GM23338 (cell line): ENCODE measurements around the gene GFPT2. TPM values are rescaled to one million over a fixed set of nuclear protein-coding genes. Genes with fewer than 3 reads are reported as not detected.

Source experiments
- ATAC-seq: fragments of 200-7000 bp; cut with Tn5 transposase; 3 replicates; pipeline ENCODE4 v1.9.1; 2020
- DNase-seq: peaks from one replicate; pipeline ENCODE4 v3.0.0-alpha.2; 2015; ENCODE audit warnings: low spot score
- H2AFZ ChIP-seq: fragments of 200-600 bp; sonication (generic); 2 replicates; pipeline ENCODE4 v1.8.0; 2016; ENCODE audit warnings: antibody characterized with exemption, mild to moderate bottlenecking, moderate library complexity
- H3F3A ChIP-seq: fragments of 200-600 bp; sonication (generic); replicated peaks from 2 replicates; pipeline ENCODE4 v1.8.0; 2017; ENCODE audit warnings: antibody characterized with exemption, mixed run types, low read depth
- H3K27ac ChIP-seq: fragments of 200-600 bp; sonication (generic); 2 replicates; pipeline ENCODE4 v1.6.1; 2016; ENCODE audit warnings: low read depth
- H3K27me3 ChIP-seq: fragments of 200-600 bp; sonication (generic); 2 replicates; pipeline ENCODE4 v1.8.0; 2016; ENCODE audit warnings: mild to moderate bottlenecking, mixed run types, moderate library complexity; ENCODE audit not compliant: insufficient read depth
- H3K36me3 ChIP-seq: fragments of 200-600 bp; sonication (generic); 2 replicates; pipeline ENCODE4 v1.8.0; 2016; ENCODE audit warnings: mild to moderate bottlenecking; ENCODE audit not compliant: insufficient read depth
- H3K4me1 ChIP-seq: fragments of 200-600 bp; sonication (generic); 2 replicates; pipeline ENCODE4 v1.8.0; 2016; ENCODE audit warnings: mild to moderate bottlenecking, moderate library complexity; ENCODE audit not compliant: insufficient read depth
- H3K4me2 ChIP-seq: fragments of 200-600 bp; sonication (generic); 2 replicates; pipeline ENCODE4 v1.7.1; 2017; ENCODE audit warnings: mixed run types
- H3K4me3 ChIP-seq: fragments of 200-600 bp; sonication (generic); 2 replicates; pipeline ENCODE4 v1.6.1; 2016; ENCODE audit warnings: mixed run types
- H3K79me2 ChIP-seq: fragments of 200-600 bp; sonication (generic); replicated peaks from 2 replicates; pipeline ENCODE4 v1.8.0; 2017; ENCODE audit warnings: mild to moderate bottlenecking; ENCODE audit not compliant: insufficient read depth
- H3K9me2 ChIP-seq: fragments of 200-600 bp; sonication (generic); 2 replicates; pipeline ENCODE4 v1.8.0; 2017; ENCODE audit not compliant: insufficient read depth
- H4K20me1 ChIP-seq: fragments of 200-600 bp; sonication (generic); replicated peaks from 2 replicates; pipeline ENCODE4 v1.8.0; 2017; ENCODE audit warnings: mild to moderate bottlenecking; ENCODE audit not compliant: insufficient read depth
- H3K27ac Mint-ChIP-seq: 2 replicates; pipeline ENCODE4 v1.8.0; 2020; ENCODE audit warnings: inconsistent platforms, mild to moderate bottlenecking, moderate library complexity, mixed read lengths
- H3K27me3 Mint-ChIP-seq: 3 replicates; pipeline ENCODE4 v1.8.0; 2022; ENCODE audit warnings: low read depth, mild to moderate bottlenecking, moderate library complexity, mixed read lengths, inconsistent platforms; ENCODE audit not compliant: insufficient read depth, poor library complexity
- H3K36me3 Mint-ChIP-seq: 3 replicates; pipeline ENCODE4 v1.8.0; 2021; ENCODE audit warnings: low read depth, mild to moderate bottlenecking, inconsistent platforms, moderate library complexity, mixed read lengths
- H3K4me1 Mint-ChIP-seq: 3 replicates; pipeline ENCODE4 v1.8.0; 2020; ENCODE audit warnings: mild to moderate bottlenecking, inconsistent platforms, mixed read lengths
- H3K4me3 Mint-ChIP-seq: 3 replicates; pipeline ENCODE4 v1.8.0; 2021; ENCODE audit warnings: moderate library complexity, mild to moderate bottlenecking, inconsistent platforms, mixed read lengths
- H3K9me3 Mint-ChIP-seq: 3 replicates; pipeline ENCODE4 v1.8.0; 2020; ENCODE audit warnings: moderate library complexity, mild to moderate bottlenecking, inconsistent platforms, mixed read lengths
- CREB1 ChIP-seq: fragments of 250-450 bp; sonication (Bioruptor Pico); IDR thresholded peaks from 2 replicates; pipeline ENCODE4 v1.5.0; 2020; ENCODE audit warnings: low read depth, mild to moderate bottlenecking, moderate library complexity
- EZH2 ChIP-seq: fragments of 200-600 bp; sonication (generic); IDR thresholded peaks from one replicate; pipeline ENCODE4 v1.8.0; 2017; ENCODE audit warnings: antibody characterized with exemption, mild to moderate bottlenecking, low read depth; ENCODE audit not compliant: unreplicated experiment
- EZH2phosphoT487 ChIP-seq: fragments of 200-600 bp; sonication (generic); IDR thresholded peaks from one replicate; pipeline ENCODE4 v1.8.1; 2018; ENCODE audit warnings: antibody characterized with exemption; ENCODE audit not compliant: unreplicated experiment
- JUNB ChIP-seq: IDR thresholded peaks from one replicate; pipeline ENCODE4 v1.6.1; 2016; ENCODE audit warnings: antibody characterized with exemption; ENCODE audit not compliant: unreplicated experiment
- NANOG ChIP-seq: IDR thresholded peaks from 2 replicates; pipeline ENCODE4 v1.6.1; 2016; ENCODE audit warnings: antibody characterized with exemption, borderline replicate concordance
- POLR2AphosphoS5 ChIP-seq: IDR thresholded peaks from 2 replicates; pipeline ENCODE4 v1.6.1; 2016; ENCODE audit warnings: antibody characterized with exemption, low read depth
- STAT1 ChIP-seq: IDR thresholded peaks from one replicate; pipeline ENCODE4 v1.6.1; 2016; ENCODE audit warnings: antibody characterized with exemption; ENCODE audit not compliant: unreplicated experiment
- ZNF114 ChIP-seq: fragments of 250-450 bp; sonication (Bioruptor Pico); IDR thresholded peaks from 2 replicates; pipeline ENCODE4 v1.5.0; 2020; ENCODE audit warnings: mild to moderate bottlenecking, moderate library complexity
- ZNF331 ChIP-seq: fragments of 250-450 bp; sonication (Bioruptor Pico); IDR thresholded peaks from 2 replicates; pipeline ENCODE4 v1.5.0; 2020; ENCODE audit warnings: low read depth, mild to moderate bottlenecking, moderate library complexity
- polyA plus RNA-seq: library from polyadenylated mRNA; unstranded; fragments of >200 nt; fragmentation: Nextera tagmentation; extraction: Ambion mirVana; gene quantifications from 2 replicates; pipeline ENCODE4 v1.2.1, GENCODE V29; 2016
- total RNA-seq: library from RNA; depleted of rRNA; stranded (reverse); fragments of >200 nt; shearing (Covaris generic); gene quantifications from 2 replicates; pipeline ENCODE4 v1.2.3, GENCODE V29; 2014
- TF ChIP-seq, protein P1 (sequence below): IDR thresholded peaks from 2 replicates; pipeline ENCODE4 v1.6.1; 2016; ENCODE audit warnings: antibody characterized with exemption
- TF ChIP-seq, protein P2 (sequence below), 2 experiments: fragments of 200-600 bp in 1 of 2; sonication (generic) in 1 of 2; conservative IDR thresholded peaks; 2 replicates each; pipeline versions ENCODE4 v1.5.1 to v1.6.1; 2016 to 2017; ENCODE audit warnings: antibody characterized with exemption in 2 of 2, low read depth in 2 of 2, mild to moderate bottlenecking in 2 of 2, moderate library complexity in 1 of 2
- TF ChIP-seq, protein P3 (sequence below): fragments of 250-450 bp; sonication (Bioruptor Pico); IDR thresholded peaks from 2 replicates; pipeline ENCODE4 v1.5.0; 2020; ENCODE audit warnings: mild to moderate bottlenecking, moderate library complexity
- TF ChIP-seq, protein P4 (sequence below): IDR thresholded peaks from one replicate; pipeline ENCODE4 v1.6.1; 2018; ENCODE audit warnings: antibody characterized with exemption; ENCODE audit not compliant: unreplicated experiment

The GFPT2 gene
- total and polyA plus RNA-seq, 2 experiments from 2014 or later: 82.6 to 120 TPM

DNA sequence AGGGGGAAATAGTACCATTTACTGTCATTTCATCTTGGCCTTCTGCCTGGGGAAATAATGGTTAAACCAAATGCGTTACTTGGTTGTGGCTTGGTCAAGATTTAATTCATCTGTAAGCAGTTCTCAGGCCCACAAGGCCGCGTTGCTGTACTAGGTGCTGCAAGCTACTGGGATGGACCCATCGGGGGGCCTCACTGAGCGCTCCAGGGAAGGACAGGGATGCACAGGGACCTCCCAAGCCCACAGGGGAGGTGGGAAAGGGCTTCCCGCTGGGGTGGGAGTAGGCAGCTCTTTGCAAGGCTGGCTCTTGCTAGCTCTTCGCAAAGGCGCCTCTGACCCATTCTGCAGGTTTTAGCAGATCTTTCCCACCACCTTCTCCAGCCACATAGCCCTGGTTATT lies 8.0 kb downstream of the GFPT2 start:
- Histone ChIP-seq H3K27me3 (no peaks in the 10 kb centered on the region), H3K79me2 (peaks cover 83% of the 10 kb centered on the region), H3K27ac (peak overlapping the region; percentile 95), H2AFZ (no peak overlapping the region), H3K4me2 (peak overlapping the region; percentile 53), H3K9me2 (no peaks in the 10 kb centered on the region), H3K4me3 (no peak overlapping the region), H3K36me3 (no peaks in the 10 kb centered on the region), H3K4me1 (peaks cover 83% of the 10 kb centered on the region), H4K20me1 (peaks cover 24% of the 10 kb centered on the region), H3F3A (peaks cover 15% of the 10 kb centered on the region)
- DNase-seq (no peak), ATAC-seq (no peak)
- Mint-ChIP-seq H3K4me3 (no peak overlapping the region), H3K9me3 (no peaks in the 10 kb centered on the region; the same call in 2 of the 3 replicates), H3K36me3 (peaks cover 58% of the 10 kb centered on the region), H3K27me3 (peaks cover 14% of the 10 kb centered on the region), H3K4me1 (peaks cover 85% of the 10 kb centered on the region), H3K27ac (peak overlapping the region; percentile 47; the same call in 1 of the 2 replicates)
- TF ChIP-seq EZH2phosphoT487 (no peak), POLR2AphosphoS5 (no peak), CREB1 (no peak), NANOG (no peak), ZNF331 (CRISPR knock-in tag) (no peak), STAT1 (no peak), EZH2 (no peak), JUNB (no peak), ZNF114 (CRISPR knock-in tag) (no peak)
- TF ChIP-seq, protein P1, sequence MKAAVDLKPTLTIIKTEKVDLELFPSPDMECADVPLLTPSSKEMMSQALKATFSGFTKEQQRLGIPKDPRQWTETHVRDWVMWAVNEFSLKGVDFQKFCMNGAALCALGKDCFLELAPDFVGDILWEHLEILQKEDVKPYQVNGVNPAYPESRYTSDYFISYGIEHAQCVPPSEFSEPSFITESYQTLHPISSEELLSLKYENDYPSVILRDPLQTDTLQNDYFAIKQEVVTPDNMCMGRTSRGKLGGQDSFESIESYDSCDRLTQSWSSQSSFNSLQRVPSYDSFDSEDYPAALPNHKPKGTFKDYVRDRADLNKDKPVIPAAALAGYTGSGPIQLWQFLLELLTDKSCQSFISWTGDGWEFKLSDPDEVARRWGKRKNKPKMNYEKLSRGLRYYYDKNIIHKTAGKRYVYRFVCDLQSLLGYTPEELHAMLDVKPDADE: no peak
- TF ChIP-seq, protein P2, sequence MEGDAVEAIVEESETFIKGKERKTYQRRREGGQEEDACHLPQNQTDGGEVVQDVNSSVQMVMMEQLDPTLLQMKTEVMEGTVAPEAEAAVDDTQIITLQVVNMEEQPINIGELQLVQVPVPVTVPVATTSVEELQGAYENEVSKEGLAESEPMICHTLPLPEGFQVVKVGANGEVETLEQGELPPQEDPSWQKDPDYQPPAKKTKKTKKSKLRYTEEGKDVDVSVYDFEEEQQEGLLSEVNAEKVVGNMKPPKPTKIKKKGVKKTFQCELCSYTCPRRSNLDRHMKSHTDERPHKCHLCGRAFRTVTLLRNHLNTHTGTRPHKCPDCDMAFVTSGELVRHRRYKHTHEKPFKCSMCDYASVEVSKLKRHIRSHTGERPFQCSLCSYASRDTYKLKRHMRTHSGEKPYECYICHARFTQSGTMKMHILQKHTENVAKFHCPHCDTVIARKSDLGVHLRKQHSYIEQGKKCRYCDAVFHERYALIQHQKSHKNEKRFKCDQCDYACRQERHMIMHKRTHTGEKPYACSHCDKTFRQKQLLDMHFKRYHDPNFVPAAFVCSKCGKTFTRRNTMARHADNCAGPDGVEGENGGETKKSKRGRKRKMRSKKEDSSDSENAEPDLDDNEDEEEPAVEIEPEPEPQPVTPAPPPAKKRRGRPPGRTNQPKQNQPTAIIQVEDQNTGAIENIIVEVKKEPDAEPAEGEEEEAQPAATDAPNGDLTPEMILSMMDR (conservative IDR thresholded peaks at IDR 0.05; ENCODE audit: low read depth in 2 of 2): no peak
- TF ChIP-seq, protein P3, sequence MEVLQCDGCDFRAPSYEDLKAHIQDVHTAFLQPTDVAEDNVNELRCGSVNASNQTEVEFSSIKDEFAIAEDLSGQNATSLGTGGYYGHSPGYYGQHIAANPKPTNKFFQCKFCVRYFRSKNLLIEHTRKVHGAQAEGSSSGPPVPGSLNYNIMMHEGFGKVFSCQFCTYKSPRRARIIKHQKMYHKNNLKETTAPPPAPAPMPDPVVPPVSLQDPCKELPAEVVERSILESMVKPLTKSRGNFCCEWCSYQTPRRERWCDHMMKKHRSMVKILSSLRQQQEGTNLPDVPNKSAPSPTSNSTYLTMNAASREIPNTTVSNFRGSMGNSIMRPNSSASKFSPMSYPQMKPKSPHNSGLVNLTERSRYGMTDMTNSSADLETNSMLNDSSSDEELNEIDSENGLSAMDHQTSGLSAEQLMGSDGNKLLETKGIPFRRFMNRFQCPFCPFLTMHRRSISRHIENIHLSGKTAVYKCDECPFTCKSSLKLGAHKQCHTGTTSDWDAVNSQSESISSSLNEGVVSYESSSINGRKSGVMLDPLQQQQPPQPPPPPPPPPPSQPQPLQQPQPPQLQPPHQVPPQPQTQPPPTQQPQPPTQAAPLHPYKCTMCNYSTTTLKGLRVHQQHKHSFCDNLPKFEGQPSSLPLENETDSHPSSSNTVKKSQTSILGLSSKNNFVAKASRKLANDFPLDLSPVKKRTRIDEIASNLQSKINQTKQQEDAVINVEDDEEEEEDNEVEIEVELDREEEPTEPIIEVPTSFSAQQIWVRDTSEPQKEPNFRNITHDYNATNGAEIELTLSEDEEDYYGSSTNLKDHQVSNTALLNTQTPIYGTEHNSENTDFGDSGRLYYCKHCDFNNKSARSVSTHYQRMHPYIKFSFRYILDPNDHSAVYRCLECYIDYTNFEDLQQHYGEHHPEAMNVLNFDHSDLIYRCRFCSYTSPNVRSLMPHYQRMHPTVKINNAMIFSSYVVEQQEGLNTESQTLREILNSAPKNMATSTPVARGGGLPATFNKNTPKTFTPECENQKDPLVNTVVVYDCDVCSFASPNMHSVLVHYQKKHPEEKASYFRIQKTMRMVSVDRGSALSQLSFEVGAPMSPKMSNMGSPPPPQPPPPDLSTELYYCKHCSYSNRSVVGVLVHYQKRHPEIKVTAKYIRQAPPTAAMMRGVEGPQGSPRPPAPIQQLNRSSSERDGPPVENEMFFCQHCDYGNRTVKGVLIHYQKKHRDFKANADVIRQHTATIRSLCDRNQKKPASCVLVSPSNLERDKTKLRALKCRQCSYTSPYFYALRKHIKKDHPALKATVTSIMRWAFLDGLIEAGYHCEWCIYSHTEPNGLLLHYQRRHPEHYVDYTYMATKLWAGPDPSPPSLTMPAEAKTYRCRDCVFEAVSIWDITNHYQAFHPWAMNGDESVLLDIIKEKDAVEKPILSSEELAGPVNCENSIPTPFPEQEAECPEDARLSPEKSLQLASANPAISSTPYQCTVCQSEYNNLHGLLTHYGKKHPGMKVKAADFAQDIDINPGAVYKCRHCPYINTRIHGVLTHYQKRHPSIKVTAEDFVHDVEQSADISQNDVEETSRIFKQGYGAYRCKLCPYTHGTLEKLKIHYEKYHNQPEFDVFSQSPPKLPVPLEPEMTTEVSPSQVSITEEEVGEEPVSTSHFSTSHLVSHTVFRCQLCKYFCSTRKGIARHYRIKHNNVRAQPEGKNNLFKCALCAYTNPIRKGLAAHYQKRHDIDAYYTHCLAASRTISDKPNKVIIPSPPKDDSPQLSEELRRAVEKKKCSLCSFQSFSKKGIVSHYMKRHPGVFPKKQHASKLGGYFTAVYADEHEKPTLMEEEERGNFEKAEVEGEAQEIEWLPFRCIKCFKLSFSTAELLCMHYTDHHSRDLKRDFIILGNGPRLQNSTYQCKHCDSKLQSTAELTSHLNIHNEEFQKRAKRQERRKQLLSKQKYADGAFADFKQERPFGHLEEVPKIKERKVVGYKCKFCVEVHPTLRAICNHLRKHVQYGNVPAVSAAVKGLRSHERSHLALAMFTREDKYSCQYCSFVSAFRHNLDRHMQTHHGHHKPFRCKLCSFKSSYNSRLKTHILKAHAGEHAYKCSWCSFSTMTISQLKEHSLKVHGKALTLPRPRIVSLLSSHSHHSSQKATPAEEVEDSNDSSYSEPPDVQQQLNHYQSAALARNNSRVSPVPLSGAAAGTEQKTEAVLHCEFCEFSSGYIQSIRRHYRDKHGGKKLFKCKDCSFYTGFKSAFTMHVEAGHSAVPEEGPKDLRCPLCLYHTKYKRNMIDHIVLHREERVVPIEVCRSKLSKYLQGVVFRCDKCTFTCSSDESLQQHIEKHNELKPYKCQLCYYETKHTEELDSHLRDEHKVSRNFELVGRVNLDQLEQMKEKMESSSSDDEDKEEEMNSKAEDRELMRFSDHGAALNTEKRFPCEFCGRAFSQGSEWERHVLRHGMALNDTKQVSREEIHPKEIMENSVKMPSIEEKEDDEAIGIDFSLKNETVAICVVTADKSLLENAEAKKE (CRISPR knock-in tag): no peak
- TF ChIP-seq, protein P4, sequence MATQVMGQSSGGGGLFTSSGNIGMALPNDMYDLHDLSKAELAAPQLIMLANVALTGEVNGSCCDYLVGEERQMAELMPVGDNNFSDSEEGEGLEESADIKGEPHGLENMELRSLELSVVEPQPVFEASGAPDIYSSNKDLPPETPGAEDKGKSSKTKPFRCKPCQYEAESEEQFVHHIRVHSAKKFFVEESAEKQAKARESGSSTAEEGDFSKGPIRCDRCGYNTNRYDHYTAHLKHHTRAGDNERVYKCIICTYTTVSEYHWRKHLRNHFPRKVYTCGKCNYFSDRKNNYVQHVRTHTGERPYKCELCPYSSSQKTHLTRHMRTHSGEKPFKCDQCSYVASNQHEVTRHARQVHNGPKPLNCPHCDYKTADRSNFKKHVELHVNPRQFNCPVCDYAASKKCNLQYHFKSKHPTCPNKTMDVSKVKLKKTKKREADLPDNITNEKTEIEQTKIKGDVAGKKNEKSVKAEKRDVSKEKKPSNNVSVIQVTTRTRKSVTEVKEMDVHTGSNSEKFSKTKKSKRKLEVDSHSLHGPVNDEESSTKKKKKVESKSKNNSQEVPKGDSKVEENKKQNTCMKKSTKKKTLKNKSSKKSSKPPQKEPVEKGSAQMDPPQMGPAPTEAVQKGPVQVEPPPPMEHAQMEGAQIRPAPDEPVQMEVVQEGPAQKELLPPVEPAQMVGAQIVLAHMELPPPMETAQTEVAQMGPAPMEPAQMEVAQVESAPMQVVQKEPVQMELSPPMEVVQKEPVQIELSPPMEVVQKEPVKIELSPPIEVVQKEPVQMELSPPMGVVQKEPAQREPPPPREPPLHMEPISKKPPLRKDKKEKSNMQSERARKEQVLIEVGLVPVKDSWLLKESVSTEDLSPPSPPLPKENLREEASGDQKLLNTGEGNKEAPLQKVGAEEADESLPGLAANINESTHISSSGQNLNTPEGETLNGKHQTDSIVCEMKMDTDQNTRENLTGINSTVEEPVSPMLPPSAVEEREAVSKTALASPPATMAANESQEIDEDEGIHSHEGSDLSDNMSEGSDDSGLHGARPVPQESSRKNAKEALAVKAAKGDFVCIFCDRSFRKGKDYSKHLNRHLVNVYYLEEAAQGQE: no peak
